ENCODE results near the gene RNGTT. TPM values are rescaled to one million over a fixed set of nuclear protein-coding genes. Genes with fewer than 3 reads are reported as not detected.
A peak's percentile ranks its signal among the peaks of the same experiment; 100 is the strongest.

The RNGTT gene
- total RNA-seq, 1 experiment from 2014 or later = 15.7 TPM

DNA sequence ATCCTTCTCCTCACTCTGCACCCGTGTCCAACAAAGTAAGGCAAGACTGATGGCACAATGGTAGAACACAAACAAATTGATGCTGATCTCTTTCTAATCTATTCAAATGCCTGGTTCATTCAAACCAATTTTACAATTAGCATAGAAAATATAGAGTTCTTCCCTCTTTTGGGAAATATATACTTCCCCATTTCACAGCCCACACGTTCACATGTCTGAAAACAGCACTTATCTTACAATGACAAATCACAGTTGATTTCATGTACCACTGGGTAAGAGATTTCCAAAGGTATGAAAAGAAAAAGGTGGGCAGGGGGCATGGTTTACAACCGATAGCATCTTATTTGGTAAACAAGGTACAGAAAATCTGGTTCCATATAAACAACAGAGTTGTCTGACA, 137.6 kb downstream of the RNGTT start:
- intact Hi-C loops (cut with micrococcal nuclease) = loop anchor here (2.0 kb wide), 1 partner anchor 43 kb away; no protein-coding TSS in a partner anchor
- TF ChIP-seq, protein P1, sequence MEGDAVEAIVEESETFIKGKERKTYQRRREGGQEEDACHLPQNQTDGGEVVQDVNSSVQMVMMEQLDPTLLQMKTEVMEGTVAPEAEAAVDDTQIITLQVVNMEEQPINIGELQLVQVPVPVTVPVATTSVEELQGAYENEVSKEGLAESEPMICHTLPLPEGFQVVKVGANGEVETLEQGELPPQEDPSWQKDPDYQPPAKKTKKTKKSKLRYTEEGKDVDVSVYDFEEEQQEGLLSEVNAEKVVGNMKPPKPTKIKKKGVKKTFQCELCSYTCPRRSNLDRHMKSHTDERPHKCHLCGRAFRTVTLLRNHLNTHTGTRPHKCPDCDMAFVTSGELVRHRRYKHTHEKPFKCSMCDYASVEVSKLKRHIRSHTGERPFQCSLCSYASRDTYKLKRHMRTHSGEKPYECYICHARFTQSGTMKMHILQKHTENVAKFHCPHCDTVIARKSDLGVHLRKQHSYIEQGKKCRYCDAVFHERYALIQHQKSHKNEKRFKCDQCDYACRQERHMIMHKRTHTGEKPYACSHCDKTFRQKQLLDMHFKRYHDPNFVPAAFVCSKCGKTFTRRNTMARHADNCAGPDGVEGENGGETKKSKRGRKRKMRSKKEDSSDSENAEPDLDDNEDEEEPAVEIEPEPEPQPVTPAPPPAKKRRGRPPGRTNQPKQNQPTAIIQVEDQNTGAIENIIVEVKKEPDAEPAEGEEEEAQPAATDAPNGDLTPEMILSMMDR (conservative IDR thresholded peaks at IDR 0.05; ENCODE audit: low read depth, low read length) = no peak
- TF ChIP-seq EZH2 (IDR thresholded peaks at IDR 0.05; ENCODE audit: low read length, unreplicated experiment) = no peak
- TF ChIP-seq EZH2phosphoT487 (IDR thresholded peaks at IDR 0.05; ENCODE audit: borderline replicate concordance, low read length) = no peak

DNA sequence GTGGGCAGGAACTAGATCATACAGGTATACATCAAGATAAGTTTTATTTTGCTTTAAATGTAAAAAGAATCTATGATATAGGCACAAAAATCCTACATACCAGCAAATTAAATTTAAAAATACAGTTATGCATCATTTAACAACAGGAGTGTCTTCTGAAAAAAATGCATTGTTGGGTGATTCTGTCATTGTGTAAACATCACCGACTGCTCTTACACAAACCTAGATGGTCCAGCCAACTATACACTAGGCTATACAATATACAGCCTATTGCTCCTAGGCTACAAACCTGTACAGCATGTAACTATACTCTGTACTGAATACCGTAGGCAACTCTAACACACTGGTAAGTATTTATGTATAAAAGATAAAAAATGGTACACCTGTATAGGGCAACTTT, 139.4 kb downstream of the RNGTT start:
- ATAC-seq (peak; percentile 100), DNase-seq (peak; percentile 76)
- H3K9ac ChIP-seq (ENCODE audit: low read length) = no peak overlapping the region
- intact Hi-C loops (cut with micrococcal nuclease) = loop anchor here (2.0 kb wide), 1 partner anchor 45 kb away; no protein-coding TSS in a partner anchor
- H3K9me3 ChIP-seq (ENCODE audit: low read length) = no peaks in the 10 kb centered on the region
- H3K4me1 ChIP-seq (ENCODE audit: insufficient read depth, low read length) = peaks cover 13% of the 10 kb centered on the region
- no TSS peak for BruUV-seq (replicated peaks)
- H3K9me2 ChIP-seq (replicated peaks; ENCODE audit: low read length) = no peaks in the 10 kb centered on the region
- no peaks in the 10 kb centered on the region for H3F3A ChIP-seq (ENCODE audit: low read length, unreplicated experiment)
- H3K27ac ChIP-seq (ENCODE audit: low read length) = peak overlapping the region; percentile 40; the same call in 1 of the 2 replicates
- ChIA-PET POLR2A (ENCODE audit: unreplicated experiment) (interaction anchor here (0.6 kb wide), 1 partner anchor 851 kb away, joined by 3 read pairs; no protein-coding TSS in a partner anchor), CTCF (no interaction called here)
- no peaks in the 10 kb centered on the region for H3K27me3 ChIP-seq (ENCODE audit: low read length)
- H2AFZ ChIP-seq (ENCODE audit: low read length) = no peak overlapping the region
- TF ChIP-seq, protein P1 (conservative IDR thresholded peaks at IDR 0.05; ENCODE audit: low read depth, low read length) = no peak
- no peak for TF ChIP-seq EZH2 (IDR thresholded peaks at IDR 0.05; ENCODE audit: low read length, unreplicated experiment)
- no peak for TF ChIP-seq EZH2phosphoT487 (IDR thresholded peaks at IDR 0.05; ENCODE audit: borderline replicate concordance, low read length)
- peak overlapping the region; percentile 77 for H3K4me2 ChIP-seq (ENCODE audit: low read length)
- H4K20me1 ChIP-seq (ENCODE audit: low read length) = no peaks in the 10 kb centered on the region
- H3K36me3 ChIP-seq (ENCODE audit: low read depth, low read length) = no peaks in the 10 kb centered on the region
- no peak overlapping the region for H3K4me3 ChIP-seq (ENCODE audit: low read length)
- no peaks in the 10 kb centered on the region for H3K79me2 ChIP-seq (ENCODE audit: low read length)

More for the DNA sequence above, 137.6 kb downstream of the RNGTT start:
- Histone ChIP-seq H3K4me1 (ENCODE audit: insufficient read depth, low read length) (peaks cover 13% of the 10 kb centered on the region), H3K27ac (ENCODE audit: low read length) (no peak overlapping the region), H3K36me3 (ENCODE audit: low read depth, low read length) (no peaks in the 10 kb centered on the region), H4K20me1 (ENCODE audit: low read length) (no peaks in the 10 kb centered on the region), H2AFZ (ENCODE audit: low read length) (no peak overlapping the region), H3K9me3 (ENCODE audit: low read length) (no peaks in the 10 kb centered on the region), H3K4me2 (ENCODE audit: low read length) (no peak overlapping the region), H3K4me3 (ENCODE audit: low read length) (no peak overlapping the region), H3K79me2 (ENCODE audit: low read length) (no peaks in the 10 kb centered on the region), H3K27me3 (ENCODE audit: low read length) (no peaks in the 10 kb centered on the region), H3K9ac (ENCODE audit: low read length) (no peak overlapping the region), H3F3A (ENCODE audit: low read length, unreplicated experiment) (no peaks in the 10 kb centered on the region), H3K9me2 (replicated peaks; ENCODE audit: low read length) (no peaks in the 10 kb centered on the region)
- no peak for DNase-seq
- no TSS peak for BruUV-seq (replicated peaks)
- POLR2A ChIA-PET (ENCODE audit: unreplicated experiment) = no interaction called here
- no peak for ATAC-seq
- CTCF ChIA-PET = no interaction called here

DNA sequence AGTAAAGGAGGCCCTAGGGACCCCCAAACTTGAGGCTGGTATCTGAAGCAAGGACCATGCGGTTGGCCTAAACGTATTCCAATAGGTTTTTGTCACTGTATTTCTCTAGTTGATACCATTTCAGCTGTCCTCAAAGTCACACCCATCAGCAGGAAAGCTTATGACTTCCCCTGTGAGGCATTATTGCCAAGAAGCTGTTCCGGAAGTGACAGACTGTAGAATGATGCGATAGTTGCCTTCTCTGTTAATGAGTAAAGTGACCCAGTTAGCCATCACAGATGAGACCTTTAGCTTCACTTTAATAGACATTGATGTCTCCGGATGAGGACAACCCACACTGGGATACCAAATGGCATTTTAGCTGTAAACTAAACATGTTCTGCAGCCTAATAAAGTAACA, 147.9 kb downstream of the RNGTT start:
- Histone ChIP-seq H3K4me3 (ENCODE audit: low read length) (no peak overlapping the region), H3K36me3 (ENCODE audit: low read depth, low read length) (no peaks in the 10 kb centered on the region), H3K27ac (ENCODE audit: low read length) (no peak overlapping the region), H4K20me1 (ENCODE audit: low read length) (no peaks in the 10 kb centered on the region), H3K27me3 (ENCODE audit: low read length) (no peaks in the 10 kb centered on the region), H3K4me1 (ENCODE audit: insufficient read depth, low read length) (no peaks in the 10 kb centered on the region), H3F3A (ENCODE audit: low read length, unreplicated experiment) (no peaks in the 10 kb centered on the region), H3K4me2 (ENCODE audit: low read length) (no peak overlapping the region), H3K79me2 (ENCODE audit: low read length) (no peaks in the 10 kb centered on the region), H3K9ac (ENCODE audit: low read length) (no peak overlapping the region), H3K9me2 (replicated peaks; ENCODE audit: low read length) (no peaks in the 10 kb centered on the region), H3K9me3 (ENCODE audit: low read length) (no peaks in the 10 kb centered on the region), H2AFZ (ENCODE audit: low read length) (no peak overlapping the region)
- ChIA-PET CTCF (no interaction called here), POLR2A (ENCODE audit: unreplicated experiment) (no interaction called here)
- BruUV-seq (replicated peaks) = no TSS peak
- no peak for ATAC-seq
- DNase-seq = no peak
- TF ChIP-seq EZH2 (IDR thresholded peaks at IDR 0.05; ENCODE audit: low read length, unreplicated experiment) (no peak), EZH2phosphoT487 (IDR thresholded peaks at IDR 0.05; ENCODE audit: borderline replicate concordance, low read length) (no peak)
- TF ChIP-seq, protein P1 (conservative IDR thresholded peaks at IDR 0.05; ENCODE audit: low read depth, low read length) = no peak
- intact Hi-C loops (cut with micrococcal nuclease) = no loop called here

Data from PC-3 (cell line).